H1 (cell line): ENCODE measurements around the gene TSG101.

ENCODE experiments used
- ATF2 ChIP-seq: IDR thresholded peaks from 2 replicates; pipeline ENCODE4 v1.6.1; 2012; ENCODE audit warnings: low read length, inconsistent platforms
- CHD2 ChIP-seq: IDR thresholded peaks from 2 replicates; pipeline ENCODE4 v1.6.1; 2012; ENCODE audit warnings: low read length, improper control_type of control experiment
- CHD7 ChIP-seq: fragments of 300-600 bp; sonication (generic); IDR thresholded peaks from 2 replicates; pipeline ENCODE4 v1.7.1; 2012; ENCODE audit warnings: low read length, moderate library complexity, mild to moderate bottlenecking, inconsistent platforms; ENCODE audit not compliant: insufficient replicate concordance
- CTCF ChIP-seq, 3 experiments: IDR thresholded peaks; 1 replicate in 2 of 3; 2 replicates in 1 of 3; pipeline versions ENCODE4 v1.5.1 to v1.6.1; 2011; ENCODE audit warnings: low read length in 3 of 3, mild to moderate bottlenecking in 3 of 3, inconsistent platforms in 2 of 3, low read depth in 1 of 3, moderate library complexity in 1 of 3; ENCODE audit not compliant: insufficient read depth in 1 of 3; ENCODE audit errors: control extremely low read depth in 1 of 3
- EZH2 ChIP-seq: fragments of 200-600 bp; sonication (generic); IDR thresholded peaks from 2 replicates; pipeline ENCODE4 v1.7.1; 2012; ENCODE audit warnings: low read depth, mild to moderate bottlenecking, moderate library complexity, low read length, inconsistent platforms; ENCODE audit not compliant: severe bottlenecking
- NANOG ChIP-seq: IDR thresholded peaks from 2 replicates; pipeline ENCODE4 v1.6.1; 2011; ENCODE audit warnings: low read length, low read depth, mild to moderate bottlenecking, inconsistent platforms; ENCODE audit not compliant: insufficient read depth, poor library complexity, severe bottlenecking
- POLR2A ChIP-seq, 2 experiments: IDR thresholded peaks; 1 replicate in 1 of 2; 2 replicates in 1 of 2; pipeline ENCODE4 v1.6.1; 2011; ENCODE audit warnings: low read depth in 2 of 2, low read length in 2 of 2, mild to moderate bottlenecking in 2 of 2; ENCODE audit errors: control extremely low read depth in 1 of 2
- SIN3A ChIP-seq, 2 experiments: IDR thresholded peaks in 1 of 2; conservative IDR thresholded peaks in 1 of 2; 2 replicates each; pipeline ENCODE4 v1.6.1; 2011 to 2012; ENCODE audit warnings: low read length in 2 of 2, improper control_type of control experiment in 1 of 2, low read depth in 1 of 2, mild to moderate bottlenecking in 1 of 2
- ZNF274 ChIP-seq: IDR thresholded peaks from 2 replicates; pipeline ENCODE4 v1.7.0; 2012; ENCODE audit warnings: low read length, borderline replicate concordance; ENCODE audit errors: extremely low read depth

- no peak for TF ChIP-seq POLR2A (IDR thresholded peaks at IDR 0.05; ENCODE audit: control extremely low read depth in 1 of 2, low read depth in 2 of 2, low read length in 2 of 2)
- no peak for TF ChIP-seq CHD2
- no peak for TF ChIP-seq ATF2
- TF ChIP-seq EZH2 = no peak
- no peak for TF ChIP-seq ZNF274
- no peak for TF ChIP-seq SIN3A (conservative IDR thresholded peaks at IDR 0.05 in 1 of 2, IDR thresholded peaks at IDR 0.05 in 1 of 2; ENCODE audit: low read depth in 1 of 2, low read length in 2 of 2)
- no peak for TF ChIP-seq CTCF (IDR thresholded peaks at IDR 0.05; ENCODE audit: control extremely low read depth in 1 of 3, insufficient read depth in 1 of 3, low read depth in 1 of 3, low read length in 3 of 3)
- TF ChIP-seq NANOG = no peak
- TF ChIP-seq CHD7 = no peak
These were observed 60.3 kb downstream of the TSG101 start for GRCh38 chr11:18466402-18466801.
